Measurements from ENCODE around the gene RECQL5. TPM values are rescaled to one million over a fixed set of nuclear protein-coding genes. Genes with fewer than 3 reads are reported as not detected.

Gene RECQL5
- total RNA-seq, 2 experiments from 2014 or later, result 90.0 to 139 TPM

GRCh38 chr17:75685499-75685898 is 18.5 kb upstream of the RECQL5 start:
- POLR2A ChIA-PET, result interaction anchor here (0.6 to 0.9 kb wide), 3 partner anchors 8 to 53 kb away, joined by 3 to 6 read pairs (median 3); no protein-coding TSS in a partner anchor
- Histone ChIP-seq H3K36me3 (ENCODE audit: insufficient read depth, low read length) (peaks cover 80% of the 10 kb centered on the region), H2AFZ (ENCODE audit: low read length) (no peak overlapping the region), H3K4me1 (ENCODE audit: insufficient read depth, low read length, poor library complexity, severe bottlenecking) (peaks cover 56% of the 10 kb centered on the region), H3K9me2 (ENCODE audit: insufficient read depth, low read length) (no peaks in the 10 kb centered on the region), H3K9me3 (ENCODE audit: low read length) (no peaks in the 10 kb centered on the region), H3K4me3 (ENCODE audit: low read depth, low read length, poor library complexity, severe bottlenecking) (no peak overlapping the region), H3K79me2 (ENCODE audit: insufficient read depth, low read depth, low read length) (peaks cover 70% of the 10 kb centered on the region), H4K20me1 (ENCODE audit: insufficient read depth, low read length) (no peaks in the 10 kb centered on the region), H3K27ac (ENCODE audit: low read depth, low read length, poor library complexity, severe bottlenecking) (peak overlapping the region; percentile 97), H3K4me2 (ENCODE audit: low read length) (peak overlapping the region; percentile 37)
- CTCF ChIA-PET (ENCODE audit: unreplicated experiment), result interaction anchor here (0.6 kb wide), 1 partner anchor 35 kb away, joined by 3 read pairs; the partner anchor contains the start of gene ITGB4
- no peak for TF ChIP-seq EZH2phosphoT487 (IDR thresholded peaks at IDR 0.05; ENCODE audit: borderline replicate concordance, low read depth, low read length)
- TF ChIP-seq CTCF (conservative IDR thresholded peaks at IDR 0.05; ENCODE audit: low read length), result no peak
- no TSS peak for BruUV-seq (replicated peaks)
- DNase-seq (ENCODE audit: low spot score), result no peak
- intact Hi-C loops (cut with micrococcal nuclease; ENCODE audit: unreplicated experiment), result no loop called here

- POLR2A ChIA-PET, result interaction anchor here (0.7 kb wide), 1 partner anchor 53 kb away, joined by 3 read pairs; no protein-coding TSS in a partner anchor
- Histone ChIP-seq H3K4me2 (ENCODE audit: low read length) (no peak overlapping the region), H4K20me1 (ENCODE audit: insufficient read depth, low read length) (no peaks in the 10 kb centered on the region), H3K79me2 (ENCODE audit: insufficient read depth, low read depth, low read length) (peaks cover 64% of the 10 kb centered on the region), H2AFZ (ENCODE audit: low read length) (no peak overlapping the region), H3K9me3 (ENCODE audit: low read length) (no peaks in the 10 kb centered on the region), H3K27ac (ENCODE audit: low read depth, low read length, poor library complexity, severe bottlenecking) (no peak overlapping the region), H3K4me3 (ENCODE audit: low read depth, low read length, poor library complexity, severe bottlenecking) (no peak overlapping the region), H3K36me3 (ENCODE audit: insufficient read depth, low read length) (peaks cover 81% of the 10 kb centered on the region), H3K9me2 (ENCODE audit: insufficient read depth, low read length) (no peaks in the 10 kb centered on the region), H3K4me1 (ENCODE audit: insufficient read depth, low read length, poor library complexity, severe bottlenecking) (peaks cover 51% of the 10 kb centered on the region)
- intact Hi-C loops (cut with micrococcal nuclease; ENCODE audit: unreplicated experiment), result no loop called here
- CTCF ChIA-PET (ENCODE audit: unreplicated experiment), result no interaction called here
- no peak for DNase-seq (ENCODE audit: low spot score)
- BruUV-seq (replicated peaks), result no TSS peak
- no peak for TF ChIP-seq CTCF (conservative IDR thresholded peaks at IDR 0.05; ENCODE audit: low read length)
- no peak for TF ChIP-seq EZH2phosphoT487 (IDR thresholded peaks at IDR 0.05; ENCODE audit: borderline replicate concordance, low read depth, low read length)
Observed at GRCh38 chr17:75684924-75685323, 18.0 kb upstream of the RECQL5 start.

- no peaks in the 10 kb centered on the region for H4K20me1 ChIP-seq (ENCODE audit: insufficient read depth, low read length)
- no peak overlapping the region for H3K4me2 ChIP-seq (ENCODE audit: low read length)
- H3K36me3 ChIP-seq (ENCODE audit: insufficient read depth, low read length), result peaks cover 87% of the 10 kb centered on the region
- no TSS peak for BruUV-seq (replicated peaks)
- POLR2A ChIA-PET, result interaction anchor here (0.5 to 1.5 kb wide), 4 partner anchors 18 to 182 kb away, joined by 3 to 5 read pairs (median 4); no protein-coding TSS in a partner anchor
- H3K4me1 ChIP-seq (ENCODE audit: insufficient read depth, low read length, poor library complexity, severe bottlenecking), result peaks cover 44% of the 10 kb centered on the region
- CTCF ChIA-PET (ENCODE audit: unreplicated experiment), result interaction anchor here (0.5 kb wide), 1 partner anchor 59 kb away, joined by 3 read pairs; no protein-coding TSS in a partner anchor
- H3K27ac ChIP-seq (ENCODE audit: low read depth, low read length, poor library complexity, severe bottlenecking), result no peak overlapping the region
- intact Hi-C loops (cut with micrococcal nuclease; ENCODE audit: unreplicated experiment), result no loop called here
- no peaks in the 10 kb centered on the region for H3K9me3 ChIP-seq (ENCODE audit: low read length)
- no peaks in the 10 kb centered on the region for H3K9me2 ChIP-seq (ENCODE audit: insufficient read depth, low read length)
- no peak overlapping the region for H3K4me3 ChIP-seq (ENCODE audit: low read depth, low read length, poor library complexity, severe bottlenecking)
- no peak overlapping the region for H2AFZ ChIP-seq (ENCODE audit: low read length)
- TF ChIP-seq EZH2phosphoT487 (IDR thresholded peaks at IDR 0.05; ENCODE audit: borderline replicate concordance, low read depth, low read length) (no peak), CTCF (conservative IDR thresholded peaks at IDR 0.05; ENCODE audit: low read length) (no peak)
- DNase-seq (ENCODE audit: low spot score), result no peak
- peaks cover 62% of the 10 kb centered on the region for H3K79me2 ChIP-seq (ENCODE audit: insufficient read depth, low read depth, low read length)
Observed at GRCh38 chr17:75684249-75684648, 17.3 kb upstream of the RECQL5 start.
